WERI-Rb-1 (cell line): ENCODE data around the gene GRIN1.

Source experiments
- DNase-seq: peaks from one replicate; pipeline ENCODE4 v3.0.0-alpha.2; 2020
- H3K27ac ChIP-seq: fragments of 250-450 bp; sonication (Bioruptor Pico); 2 replicates; pipeline ENCODE4 v1.5.1; 2020; ENCODE audit warnings: mild to moderate bottlenecking, moderate library complexity
- H3K27me3 ChIP-seq: fragments of 250-450 bp; sonication (Bioruptor Pico); 2 replicates; pipeline ENCODE4 v1.5.1; 2021; ENCODE audit warnings: mild to moderate bottlenecking, low read depth, moderate library complexity; ENCODE audit not compliant: insufficient read depth, severe bottlenecking
- H3K36me3 ChIP-seq: fragments of 250-450 bp; sonication (Bioruptor Pico); 2 replicates; pipeline ENCODE4 v1.5.1; 2020; ENCODE audit warnings: mild to moderate bottlenecking, moderate library complexity
- H3K4me3 ChIP-seq: 2 replicates; pipeline ENCODE4 v1.5.1; 2011; ENCODE audit warnings: low read depth, mild to moderate bottlenecking, control low read depth, low read length
- H3K9me3 ChIP-seq: fragments of 250-450 bp; sonication (Bioruptor Pico); 2 replicates; pipeline ENCODE4 v1.5.1; 2021; ENCODE audit warnings: mild to moderate bottlenecking, moderate library complexity; ENCODE audit not compliant: severe bottlenecking
- TF ChIP-seq, protein P1 (sequence below): IDR thresholded peaks from 2 replicates; pipeline ENCODE4 v1.5.1; 2011; ENCODE audit warnings: low read depth, mild to moderate bottlenecking, control low read depth, inconsistent platforms, low read length

GRIN1 gene

DNA sequence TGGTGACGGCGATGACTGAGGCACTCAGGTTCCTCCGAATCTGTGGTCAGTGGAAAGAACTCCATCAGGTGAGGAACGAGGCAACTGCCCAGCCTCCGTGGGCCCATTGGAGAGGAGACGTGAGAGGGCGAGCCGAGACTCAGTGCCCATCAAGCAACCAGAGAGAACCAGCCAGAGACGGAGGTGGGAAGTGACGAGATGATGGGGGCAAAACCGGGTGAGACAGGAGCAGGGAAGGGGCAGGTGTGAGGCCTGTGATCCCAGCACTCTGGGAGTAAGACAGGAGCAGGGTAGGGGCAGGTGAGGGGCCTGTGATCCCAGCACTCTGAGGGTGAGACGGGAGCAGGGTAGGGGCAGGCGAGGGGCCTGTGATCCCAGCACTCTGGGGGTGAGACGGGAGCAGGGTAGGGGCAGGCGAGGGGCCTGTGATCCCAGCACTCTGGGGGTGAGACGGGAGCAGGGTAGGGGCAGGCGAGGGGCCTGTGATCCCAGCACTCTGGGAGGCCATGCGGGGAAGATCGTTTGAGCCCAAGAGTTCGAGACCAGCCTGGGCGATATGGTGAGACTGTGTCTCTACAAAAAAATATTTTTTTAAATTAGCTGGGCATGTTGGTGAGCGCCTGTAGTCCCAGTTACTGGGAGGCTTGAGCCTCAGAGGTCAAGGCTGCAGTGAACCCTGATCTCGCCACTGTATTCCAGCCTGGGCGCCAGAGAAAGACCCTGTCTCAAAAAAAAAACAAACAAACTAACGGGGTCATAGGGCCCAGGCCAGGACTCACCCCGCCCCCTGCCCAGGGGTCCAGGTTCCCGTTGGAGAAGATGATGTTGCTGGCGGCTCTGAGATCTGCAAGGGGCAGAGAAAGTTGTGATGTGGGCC is 27.8 kb upstream of the GRIN1 start:
- Histone ChIP-seq H3K27ac (no peak overlapping the region), H3K36me3 (peaks cover 34% of the 10 kb centered on the region), H3K27me3 (no peaks in the 10 kb centered on the region), H3K9me3 (no peaks in the 10 kb centered on the region), H3K4me3 (no peak overlapping the region)
- TF ChIP-seq, protein P1, sequence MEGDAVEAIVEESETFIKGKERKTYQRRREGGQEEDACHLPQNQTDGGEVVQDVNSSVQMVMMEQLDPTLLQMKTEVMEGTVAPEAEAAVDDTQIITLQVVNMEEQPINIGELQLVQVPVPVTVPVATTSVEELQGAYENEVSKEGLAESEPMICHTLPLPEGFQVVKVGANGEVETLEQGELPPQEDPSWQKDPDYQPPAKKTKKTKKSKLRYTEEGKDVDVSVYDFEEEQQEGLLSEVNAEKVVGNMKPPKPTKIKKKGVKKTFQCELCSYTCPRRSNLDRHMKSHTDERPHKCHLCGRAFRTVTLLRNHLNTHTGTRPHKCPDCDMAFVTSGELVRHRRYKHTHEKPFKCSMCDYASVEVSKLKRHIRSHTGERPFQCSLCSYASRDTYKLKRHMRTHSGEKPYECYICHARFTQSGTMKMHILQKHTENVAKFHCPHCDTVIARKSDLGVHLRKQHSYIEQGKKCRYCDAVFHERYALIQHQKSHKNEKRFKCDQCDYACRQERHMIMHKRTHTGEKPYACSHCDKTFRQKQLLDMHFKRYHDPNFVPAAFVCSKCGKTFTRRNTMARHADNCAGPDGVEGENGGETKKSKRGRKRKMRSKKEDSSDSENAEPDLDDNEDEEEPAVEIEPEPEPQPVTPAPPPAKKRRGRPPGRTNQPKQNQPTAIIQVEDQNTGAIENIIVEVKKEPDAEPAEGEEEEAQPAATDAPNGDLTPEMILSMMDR = no peak
- DNase-seq = no peak

DNA sequence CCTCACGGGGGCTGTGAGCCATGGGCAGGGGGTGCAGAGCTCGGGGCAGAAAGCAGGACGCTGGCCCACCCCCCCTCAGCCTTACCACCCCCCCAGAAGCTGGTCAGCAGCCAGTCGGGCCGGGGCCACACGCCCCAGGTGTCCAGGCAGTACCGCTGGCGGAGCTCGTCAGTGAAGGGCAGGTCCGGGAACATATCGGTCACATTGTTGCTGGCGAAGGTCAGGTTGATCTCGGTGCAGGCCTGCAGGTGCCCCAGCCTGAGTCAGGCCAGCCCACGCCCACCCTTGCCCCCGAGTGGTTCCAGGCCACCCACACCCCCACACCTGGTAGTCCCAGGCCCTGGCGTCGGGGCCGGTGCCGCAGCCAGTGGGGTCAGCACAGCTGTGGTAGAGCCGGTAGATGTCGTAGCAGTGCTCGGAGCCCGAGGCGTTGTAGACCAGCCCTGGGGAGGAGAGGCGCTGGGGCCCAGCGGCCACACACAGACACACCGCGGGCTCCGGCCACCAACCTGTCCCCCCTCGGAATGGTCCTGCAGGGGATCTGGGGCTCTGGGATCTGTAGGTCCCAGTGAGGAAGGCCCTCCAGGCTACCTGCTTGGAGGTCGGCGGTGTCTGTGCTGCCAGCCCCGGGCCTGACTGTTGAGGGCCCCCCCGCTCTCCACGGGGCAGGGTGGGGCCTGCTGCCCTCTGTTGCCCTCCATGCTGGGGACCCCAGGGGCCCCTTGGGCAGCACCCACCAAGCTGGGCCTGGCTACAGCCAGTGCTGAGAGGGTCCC is 27.0 kb upstream of the GRIN1 start:
- Histone ChIP-seq H3K27ac (no peak overlapping the region), H3K27me3 (no peaks in the 10 kb centered on the region), H3K4me3 (no peak overlapping the region), H3K36me3 (peaks cover 27% of the 10 kb centered on the region), H3K9me3 (no peaks in the 10 kb centered on the region)
- TF ChIP-seq, protein P1 = no peak
- no peak for DNase-seq

DNA sequence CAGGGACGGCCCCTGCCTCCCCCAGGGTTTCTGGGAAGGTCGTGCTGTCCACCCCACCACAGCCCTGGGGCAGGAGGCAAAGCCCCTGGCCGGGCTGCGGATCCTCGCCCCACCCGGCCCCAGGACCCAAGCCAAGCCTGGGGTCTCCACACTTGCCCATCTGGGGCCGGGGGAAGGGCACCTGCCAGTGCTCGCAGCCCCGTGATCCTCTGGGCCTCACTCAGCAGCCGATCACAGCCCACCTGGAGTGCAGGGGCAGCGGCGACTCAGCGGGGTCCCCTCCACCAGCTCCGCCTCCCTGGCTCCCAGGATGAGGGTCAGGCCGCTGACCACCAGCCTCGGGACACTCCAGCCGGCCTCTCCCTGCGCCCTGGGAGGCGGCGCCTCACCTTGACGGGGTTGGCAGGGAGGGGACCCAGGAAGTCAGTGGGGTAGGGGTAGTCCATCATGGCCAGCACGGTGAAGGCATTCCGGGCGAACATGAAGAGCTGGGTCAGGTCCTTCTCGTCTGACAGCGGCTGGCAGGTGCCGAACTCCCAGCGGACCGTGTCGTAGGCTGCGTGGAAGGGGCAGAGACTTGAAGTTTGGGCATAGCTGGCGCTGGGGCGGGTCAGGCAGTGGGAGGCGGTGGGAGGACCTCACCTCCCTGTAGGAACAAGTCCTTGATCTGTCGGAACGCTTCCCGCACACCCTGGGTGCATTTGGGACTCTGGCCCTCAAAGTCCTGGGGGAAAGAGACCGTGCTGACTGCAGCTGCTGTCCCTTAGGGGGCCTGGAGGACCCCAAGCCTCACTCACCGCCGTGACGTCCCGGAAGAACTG is 26.2 kb upstream of the GRIN1 start:
- no peak for DNase-seq
- TF ChIP-seq, protein P1 = no peak
- no peaks in the 10 kb centered on the region for H3K27me3 ChIP-seq
- no peak overlapping the region for H3K4me3 ChIP-seq
- H3K9me3 ChIP-seq = no peaks in the 10 kb centered on the region
- H3K36me3 ChIP-seq = peaks cover 19% of the 10 kb centered on the region
- no peak overlapping the region for H3K27ac ChIP-seq

DNA sequence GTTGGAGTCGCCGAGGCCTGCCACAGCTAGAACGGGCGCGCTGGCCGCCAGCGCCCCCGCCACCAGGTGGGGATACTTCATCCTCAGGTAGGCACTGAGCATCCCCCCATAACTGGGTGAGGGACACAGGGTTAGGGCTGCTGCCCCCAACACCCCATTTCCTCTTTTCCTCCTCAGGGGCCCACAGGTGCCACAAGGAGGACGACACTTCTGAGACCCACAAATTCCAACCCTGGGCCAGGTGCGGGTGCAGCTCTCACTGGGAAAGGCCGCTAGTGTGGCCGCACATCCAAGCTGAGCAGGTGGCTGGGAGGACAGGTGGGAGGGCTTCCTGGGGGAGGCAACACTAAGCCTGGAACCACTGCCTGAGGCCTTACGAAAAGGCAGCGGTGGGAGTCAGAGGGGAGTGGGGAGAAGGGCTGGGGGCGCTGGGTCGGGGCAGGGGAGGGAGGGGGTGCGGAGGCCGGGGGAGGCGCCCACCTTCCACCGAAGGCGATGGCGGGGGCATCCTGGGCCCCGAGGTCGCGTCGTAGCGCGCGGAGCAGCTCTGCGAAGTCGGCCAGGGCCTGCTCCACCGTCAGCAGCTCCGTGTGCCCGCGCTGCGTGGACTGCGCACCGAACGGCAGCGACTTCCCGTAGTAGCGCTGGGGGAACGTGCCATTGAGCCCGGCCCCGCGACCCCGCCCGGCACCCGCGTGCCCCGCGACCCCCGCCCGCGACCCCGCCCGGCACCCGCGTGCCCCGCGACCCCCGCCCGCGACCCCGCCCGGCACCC is 25.4 kb upstream of the GRIN1 start:
- no peaks in the 10 kb centered on the region for H3K27me3 ChIP-seq
- TF ChIP-seq, protein P1 = no peak
- no peak overlapping the region for H3K27ac ChIP-seq

DNA sequence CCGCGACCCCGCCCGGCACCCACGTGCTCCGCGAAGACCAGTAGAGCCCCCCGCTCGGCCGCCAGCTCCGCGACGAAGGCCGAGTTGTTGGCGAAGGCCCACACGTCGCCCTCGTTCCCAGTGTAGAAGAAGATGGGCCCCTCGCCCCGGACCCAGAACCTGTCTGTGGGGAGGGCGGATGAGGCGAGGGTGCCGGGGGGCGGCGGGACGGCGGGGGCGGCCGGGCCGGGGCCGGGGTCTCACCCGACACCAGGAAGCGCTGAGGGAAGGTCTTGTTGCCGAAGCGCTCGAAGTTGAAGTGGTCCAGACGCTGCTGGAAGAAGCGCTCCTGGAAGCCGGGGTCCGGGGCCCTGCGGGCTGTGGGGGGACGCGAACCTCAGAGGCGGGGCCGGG is 24.7 kb upstream of the GRIN1 start:
- Histone ChIP-seq H3K9me3 (no peaks in the 10 kb centered on the region), H3K27ac (peak overlapping the region; percentile 53; the same call in 1 of the 2 replicates), H3K36me3 (peaks cover 5% of the 10 kb centered on the region), H3K4me3 (peak overlapping the region; percentile 34), H3K27me3 (no peaks in the 10 kb centered on the region)
- no peak for DNase-seq
- TF ChIP-seq, protein P1 = no peak

More for the DNA sequence above, 25.4 kb upstream of the GRIN1 start:
- DNase-seq = no peak
- peaks cover 11% of the 10 kb centered on the region for H3K36me3 ChIP-seq
- H3K9me3 ChIP-seq = no peaks in the 10 kb centered on the region
- H3K4me3 ChIP-seq = no peak overlapping the region
